Activated CD8-positive, alpha-beta memory T cell treated with anti-CD3 and anti-CD28 coated beads, Interleukin-2, amount 50 U/mL, for 4 hours (primary cell): ENCODE results near the gene SOCS7.

Experiments
- DNase-seq: peaks from one replicate; pipeline ENCODE4 v3.0.0-alpha.2; 2020

The SOCS7 gene

GRCh38 chr17:38369124-38369886 lies 17.7 kb downstream of the SOCS7 start:
- no peak for DNase-seq

DNA sequence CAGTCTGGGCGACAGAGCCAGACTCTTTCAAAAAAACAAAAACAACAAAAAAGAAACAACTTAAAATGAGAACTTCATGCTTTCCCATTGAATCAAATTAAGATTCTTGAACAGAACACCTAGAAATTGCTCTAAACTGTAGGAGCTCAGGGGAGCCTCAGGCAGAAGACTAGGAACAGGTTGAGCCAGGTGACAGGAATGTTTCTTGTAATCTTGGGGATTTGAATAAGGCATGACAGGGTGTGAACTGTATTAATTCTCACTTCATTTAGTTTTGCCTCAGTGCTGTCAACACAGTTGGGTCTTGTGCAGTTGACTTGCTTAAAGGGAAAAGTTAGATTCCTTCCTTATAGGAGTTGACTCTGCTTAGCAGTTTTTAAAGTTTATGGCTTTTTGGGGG lies 27.8 kb downstream of the SOCS7 start:
- DNase-seq = no peak

DNA sequence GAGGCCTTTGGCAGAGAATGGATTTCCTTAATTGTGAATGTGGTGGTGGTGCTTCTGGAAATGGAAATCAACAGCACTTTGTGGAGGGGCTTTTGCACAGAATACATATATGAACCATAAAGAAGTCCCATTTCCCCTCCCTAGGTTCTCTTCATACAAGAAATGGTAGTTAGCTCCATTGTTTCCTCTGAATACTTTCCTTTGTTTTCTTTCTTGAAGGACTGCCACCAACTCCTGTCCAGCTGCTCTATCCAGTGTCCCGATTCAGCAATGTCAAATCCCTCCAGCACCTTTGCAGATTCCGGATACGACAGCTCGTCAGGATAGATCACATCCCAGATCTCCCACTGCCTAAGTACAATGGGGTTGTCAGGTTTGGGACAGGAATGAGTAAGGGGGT lies 43.4 kb downstream of the SOCS7 start:
- DNase-seq = no peak

DNA sequence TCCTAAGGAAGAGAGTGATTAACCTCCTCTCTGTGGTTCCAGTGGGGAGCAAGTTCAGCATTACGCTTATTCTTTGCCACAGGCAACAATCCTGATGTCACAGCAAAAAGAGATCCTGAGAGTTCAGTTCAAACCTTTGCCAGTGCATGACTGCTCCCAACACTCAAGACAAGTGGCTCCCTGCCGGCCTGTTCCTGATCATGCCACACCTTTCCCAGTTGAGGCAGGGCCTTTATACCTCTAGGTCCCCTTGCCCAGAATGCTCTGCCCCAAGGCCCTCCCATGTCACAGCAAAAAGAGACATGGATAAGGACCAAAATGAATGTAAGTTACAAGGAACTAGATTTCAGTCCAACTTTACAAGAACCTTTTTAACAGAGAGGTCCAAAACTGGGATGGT lies 45.6 kb downstream of the SOCS7 start:
- DNase-seq = no peak

DNA sequence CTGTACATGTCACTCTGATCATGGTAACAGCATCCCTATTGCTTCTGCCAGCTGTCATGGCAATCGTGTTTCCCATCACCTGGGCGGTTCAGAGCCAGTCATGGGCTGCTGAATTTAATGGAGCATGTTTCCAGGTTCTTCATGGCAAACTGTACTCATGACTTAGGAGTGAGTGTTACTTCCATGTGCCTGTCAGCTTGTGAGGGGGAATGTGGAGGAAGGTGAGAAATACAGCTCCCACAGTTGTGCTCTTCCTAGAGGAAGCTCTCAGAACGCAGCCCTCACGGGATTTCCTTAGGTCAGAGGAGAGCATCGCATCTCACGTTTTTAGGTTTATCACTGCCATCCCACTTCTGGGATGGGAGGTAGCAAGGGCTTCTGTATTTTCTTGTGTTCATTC lies 48.6 kb downstream of the SOCS7 start:
- no peak for DNase-seq

DNA sequence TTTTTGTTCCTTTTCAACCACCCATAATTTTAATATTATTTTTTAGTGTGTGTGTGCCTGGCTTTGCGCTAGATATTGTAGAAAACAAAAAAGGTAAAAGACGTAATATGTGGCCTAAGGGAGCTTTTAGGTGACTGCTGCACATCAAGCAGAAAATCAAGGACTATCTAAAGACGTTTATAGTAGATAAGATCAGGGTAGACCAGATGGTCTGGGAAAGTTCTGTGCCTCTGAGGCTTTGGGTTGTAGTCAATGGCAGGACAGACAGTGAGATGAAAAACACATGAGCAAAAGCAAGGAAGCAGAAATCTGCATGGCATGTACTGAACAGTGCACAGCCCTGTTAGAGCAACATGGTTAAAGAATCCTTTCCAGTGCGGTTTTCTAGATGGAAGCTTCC lies 49.8 kb downstream of the SOCS7 start:
- no peak for DNase-seq

DNA sequence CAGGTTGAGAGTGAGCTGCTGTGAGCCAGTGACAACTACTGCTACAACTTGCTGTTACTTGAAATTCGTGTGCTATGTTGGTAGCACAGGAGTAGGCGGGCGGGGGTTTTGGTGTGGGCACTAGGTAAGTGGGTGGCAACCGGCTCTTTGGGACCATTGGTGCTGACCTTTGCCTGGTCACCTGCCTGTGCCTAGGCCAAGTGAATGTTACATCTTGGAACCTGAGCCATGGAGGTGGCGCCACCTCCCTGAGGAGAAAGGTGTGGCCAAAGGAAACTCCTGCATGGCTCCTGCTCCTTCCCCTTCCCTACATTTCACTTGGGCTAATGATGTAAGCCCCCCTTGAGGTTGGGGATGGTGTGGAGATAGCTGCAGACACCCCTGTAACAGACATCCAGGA lies 51.3 kb downstream of the SOCS7 start:
- no peak for DNase-seq

DNA sequence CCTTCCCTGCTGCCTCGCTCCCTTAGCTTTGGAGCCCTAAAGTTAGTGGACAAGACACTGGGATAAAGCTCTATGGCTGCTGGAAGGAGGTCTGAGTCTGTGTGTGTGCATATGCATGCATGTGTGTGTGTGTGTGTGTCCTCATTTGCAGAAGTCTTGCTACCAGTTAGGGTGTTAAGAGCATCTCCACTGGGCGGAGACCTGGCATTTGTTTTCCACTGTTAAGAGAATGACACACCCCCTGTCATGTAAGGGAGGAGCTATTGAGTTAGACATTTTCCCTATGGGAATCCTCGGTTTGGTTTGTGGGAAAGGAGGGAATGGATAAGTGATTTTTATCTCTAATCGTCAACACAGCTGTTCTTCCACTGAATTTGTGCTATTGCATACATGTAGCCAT lies 51.8 kb downstream of the SOCS7 start:
- no peak for DNase-seq

- no peak for DNase-seq
Observed at GRCh38 chr17:38404174-38404943, 52.7 kb downstream of the SOCS7 start.

DNA sequence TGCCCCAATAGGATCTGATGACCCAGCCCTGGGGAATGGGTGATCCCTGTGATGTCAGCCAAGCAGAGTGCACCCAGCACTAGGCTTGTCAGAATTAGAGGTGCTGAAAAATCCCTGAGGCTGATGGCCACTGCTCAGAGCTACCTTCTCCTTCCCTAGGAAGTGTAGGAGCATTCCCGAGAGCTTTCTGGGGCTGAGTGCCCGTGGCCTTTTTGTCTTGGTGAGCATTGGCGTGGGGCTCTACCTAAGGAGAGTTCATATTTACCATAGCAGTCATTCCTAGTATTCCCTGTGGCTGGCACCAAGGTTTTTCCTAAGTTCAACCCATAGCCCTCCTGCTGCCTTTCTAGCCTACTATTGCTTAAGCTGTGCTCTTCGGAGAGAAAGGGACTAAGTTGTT lies 54.0 kb downstream of the SOCS7 start:
- no peak for DNase-seq

DNA sequence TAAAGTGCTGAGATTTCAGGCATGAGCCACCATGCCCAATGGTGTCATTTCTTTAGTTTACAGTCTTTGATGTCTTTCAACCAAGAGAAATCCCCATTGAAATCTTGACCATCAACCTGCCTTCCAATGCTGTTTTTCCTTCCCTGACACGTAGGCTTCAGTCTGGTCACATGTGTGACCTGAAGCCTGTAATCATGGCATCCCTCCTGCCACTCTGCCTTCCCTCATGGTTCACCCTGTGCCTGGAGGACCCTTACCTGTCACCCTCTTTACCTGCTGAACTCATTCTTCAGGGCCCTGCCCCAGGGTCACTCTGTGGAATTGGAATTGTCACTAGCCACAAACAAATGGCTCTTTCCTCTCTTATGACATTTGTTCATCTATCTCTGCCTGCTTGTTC lies 58.6 kb downstream of the SOCS7 start:
- no peak for DNase-seq

DNA sequence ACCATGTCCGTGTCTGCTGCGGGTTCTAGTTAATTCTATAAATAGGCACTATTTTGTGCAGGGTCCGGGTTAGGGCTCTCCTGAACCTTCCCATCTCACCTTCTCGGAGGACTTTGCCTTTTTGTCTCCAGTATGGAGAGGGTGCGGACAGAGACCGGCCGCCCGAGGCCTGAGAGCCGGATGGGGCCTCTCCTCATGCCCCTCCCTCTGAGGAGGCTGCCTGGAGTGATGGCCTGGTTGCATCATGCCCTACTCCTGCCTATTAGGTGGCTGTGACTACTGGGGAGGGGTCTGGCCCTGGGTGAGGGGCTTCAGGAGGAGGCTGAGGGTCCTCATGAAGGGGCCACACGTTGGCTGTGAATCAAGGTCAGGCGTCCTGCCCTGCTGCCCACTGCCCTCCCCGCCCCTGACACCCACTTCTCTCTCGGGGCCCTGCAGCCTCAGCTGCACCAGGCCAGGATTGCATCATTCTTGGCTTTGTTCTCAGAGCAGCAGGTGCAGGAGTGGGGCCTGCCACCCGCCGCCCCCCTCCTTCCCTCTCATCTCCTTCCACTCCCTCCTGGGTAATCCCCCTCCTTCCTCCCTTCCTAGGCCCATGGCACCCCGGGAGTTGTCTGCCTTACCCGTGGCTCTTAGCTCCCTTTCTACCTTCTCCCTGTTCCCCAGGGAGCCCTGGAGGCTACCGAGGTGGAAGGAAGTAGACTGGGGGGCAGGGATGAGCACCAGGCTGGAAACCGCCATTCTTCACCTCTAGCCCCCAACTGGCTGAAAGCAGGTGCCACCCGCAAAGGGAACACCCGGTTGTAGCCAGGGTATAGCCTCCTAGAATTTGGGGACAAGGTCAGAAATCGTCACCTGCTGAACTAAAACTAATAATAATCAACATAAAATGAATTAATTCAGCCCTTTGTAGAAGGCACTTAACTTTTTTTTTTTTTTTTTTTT lies 63.9 kb downstream of the SOCS7 start:
- DNase-seq = no peak

DNA sequence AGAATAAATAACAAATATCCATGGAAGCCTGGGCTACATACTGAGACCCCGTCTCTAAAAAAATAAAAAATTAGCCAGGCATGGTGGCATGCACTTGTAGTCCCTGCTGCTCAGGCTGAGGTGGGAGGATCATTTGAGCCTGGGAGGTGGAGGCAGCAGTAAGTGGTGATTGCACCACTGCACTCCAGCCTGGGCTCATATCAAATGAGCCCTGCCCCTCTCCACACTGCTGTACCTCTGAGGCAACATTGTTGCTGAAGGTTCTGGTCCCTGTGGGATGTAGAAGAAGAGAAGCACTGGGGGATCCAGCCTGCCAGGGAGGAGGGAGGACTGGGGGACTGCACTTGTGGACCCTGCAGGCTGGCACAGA lies 65.2 kb downstream of the SOCS7 start:
- DNase-seq = no peak

DNA sequence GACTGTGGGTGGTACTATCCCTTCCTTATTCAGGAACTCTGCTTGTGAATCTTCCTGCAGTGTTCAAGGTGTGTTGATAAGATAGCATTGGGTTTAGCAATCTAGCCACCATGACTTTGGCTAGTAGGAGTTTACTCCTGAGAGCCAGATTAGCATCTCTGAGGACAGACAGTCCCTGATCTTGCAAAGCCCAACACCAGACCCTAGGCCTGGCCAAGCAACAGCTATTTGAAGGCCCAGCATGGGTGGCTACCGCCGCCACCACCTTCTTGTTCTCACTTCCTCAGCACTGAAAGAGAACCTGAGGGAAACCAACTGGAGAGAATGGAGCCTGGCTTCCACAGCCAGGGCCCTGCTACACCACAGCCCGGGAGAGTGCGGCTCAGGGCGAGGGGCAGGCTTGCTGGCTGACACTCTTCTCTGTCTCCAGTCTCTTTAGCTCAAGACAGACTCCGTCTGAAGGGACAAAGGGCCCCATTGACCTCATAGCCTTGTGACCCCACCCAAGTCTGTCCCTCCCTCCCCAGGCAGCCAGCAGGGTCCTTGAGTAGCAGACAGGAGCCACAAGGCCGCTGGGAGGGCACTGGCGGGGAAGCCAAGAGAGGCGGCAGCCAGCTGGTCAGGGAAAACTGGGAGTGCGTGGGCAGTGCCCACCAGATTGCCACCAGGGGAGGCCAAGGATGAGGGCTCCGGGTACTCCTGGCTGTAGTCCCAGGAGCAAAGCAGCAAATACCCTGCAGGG lies 65.7 kb downstream of the SOCS7 start:
- no peak for DNase-seq

GRCh38 chr17:38418062-38418692 lies 66.5 kb downstream of the SOCS7 start:
- DNase-seq = no peak

DNA sequence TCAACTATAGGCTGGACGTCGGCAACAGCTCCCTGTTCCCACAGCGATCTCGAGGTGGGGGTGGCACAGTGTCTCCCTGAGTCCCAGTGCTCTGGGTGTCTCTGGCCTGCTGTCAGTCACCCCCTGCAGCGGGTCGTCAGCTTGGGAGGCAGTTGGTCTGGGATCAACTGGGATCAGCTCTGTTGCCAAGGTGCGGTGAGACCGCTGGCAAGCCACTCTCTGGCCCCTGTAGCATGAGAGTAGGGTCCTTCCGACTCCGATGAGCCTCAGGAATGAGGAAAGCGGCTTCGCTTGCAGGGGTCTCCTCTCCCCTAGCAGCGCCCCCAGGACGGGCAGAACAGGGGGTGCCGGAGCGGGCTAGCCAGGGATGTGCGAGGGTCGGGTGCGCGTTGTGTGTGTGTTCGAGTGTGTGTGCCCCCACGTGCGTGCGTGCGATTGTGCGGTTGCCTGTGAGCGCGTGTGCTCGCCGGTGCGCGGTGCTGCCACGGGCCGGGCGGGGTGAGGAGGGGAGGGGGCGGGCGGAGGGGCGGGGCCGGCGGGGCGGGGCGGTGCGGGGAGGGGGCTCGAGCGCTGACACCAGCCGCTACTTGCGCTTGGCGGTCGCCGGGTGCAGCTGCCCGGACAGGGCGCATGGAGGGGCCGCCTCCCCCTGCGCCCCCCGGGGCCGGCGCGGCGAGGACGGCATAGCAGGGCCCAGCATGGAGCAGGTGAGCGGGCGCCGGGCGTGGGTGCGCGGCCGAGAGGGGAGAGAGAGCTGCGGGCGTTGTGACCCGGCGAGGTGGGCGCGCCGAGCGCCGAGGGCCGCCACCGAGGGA lies 67.3 kb downstream of the SOCS7 start:
- no peak for DNase-seq

DNA sequence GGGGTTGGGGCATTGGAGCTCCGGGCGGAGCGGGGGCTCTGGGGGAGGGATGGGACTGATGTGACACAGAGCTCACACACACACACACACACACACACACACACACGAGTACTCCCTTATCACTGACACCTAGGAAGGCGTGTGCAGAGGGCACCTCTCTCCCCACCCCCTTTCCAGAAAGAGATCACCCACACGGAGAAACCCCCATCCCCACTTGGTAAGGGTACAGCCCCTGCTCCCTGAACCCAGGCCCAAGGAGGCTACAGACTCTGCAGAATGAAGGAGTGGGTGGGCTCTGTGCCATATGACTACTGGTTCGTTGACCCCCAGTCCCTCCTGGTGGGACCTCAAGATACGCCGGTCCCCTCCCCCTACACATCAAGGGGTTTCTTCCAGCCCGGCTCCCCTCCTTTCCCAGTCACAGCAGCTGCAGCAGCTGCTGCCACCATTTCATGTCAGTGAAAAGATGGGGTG lies 67.9 kb downstream of the SOCS7 start:
- no peak for DNase-seq

DNA sequence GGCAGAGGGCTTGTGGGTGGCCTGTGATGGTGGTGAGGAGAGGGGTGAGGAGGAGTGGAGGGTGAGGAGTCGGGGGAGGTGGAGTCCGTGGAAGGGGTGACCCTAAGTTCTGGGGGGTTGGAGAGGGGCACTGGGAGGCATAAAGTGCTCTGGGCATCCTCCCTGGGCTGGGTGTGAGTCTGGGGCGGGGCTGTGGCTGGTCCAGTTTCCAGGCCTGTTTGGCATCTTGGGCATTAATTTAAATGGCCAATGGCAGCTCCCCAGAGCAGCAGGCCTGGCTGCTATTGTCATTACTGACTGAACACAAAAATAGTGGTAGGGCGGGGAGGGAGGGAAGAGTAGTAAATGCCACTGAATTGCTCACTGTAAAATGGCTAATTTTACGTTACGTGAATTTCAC lies 68.9 kb downstream of the SOCS7 start:
- no peak for DNase-seq

DNA sequence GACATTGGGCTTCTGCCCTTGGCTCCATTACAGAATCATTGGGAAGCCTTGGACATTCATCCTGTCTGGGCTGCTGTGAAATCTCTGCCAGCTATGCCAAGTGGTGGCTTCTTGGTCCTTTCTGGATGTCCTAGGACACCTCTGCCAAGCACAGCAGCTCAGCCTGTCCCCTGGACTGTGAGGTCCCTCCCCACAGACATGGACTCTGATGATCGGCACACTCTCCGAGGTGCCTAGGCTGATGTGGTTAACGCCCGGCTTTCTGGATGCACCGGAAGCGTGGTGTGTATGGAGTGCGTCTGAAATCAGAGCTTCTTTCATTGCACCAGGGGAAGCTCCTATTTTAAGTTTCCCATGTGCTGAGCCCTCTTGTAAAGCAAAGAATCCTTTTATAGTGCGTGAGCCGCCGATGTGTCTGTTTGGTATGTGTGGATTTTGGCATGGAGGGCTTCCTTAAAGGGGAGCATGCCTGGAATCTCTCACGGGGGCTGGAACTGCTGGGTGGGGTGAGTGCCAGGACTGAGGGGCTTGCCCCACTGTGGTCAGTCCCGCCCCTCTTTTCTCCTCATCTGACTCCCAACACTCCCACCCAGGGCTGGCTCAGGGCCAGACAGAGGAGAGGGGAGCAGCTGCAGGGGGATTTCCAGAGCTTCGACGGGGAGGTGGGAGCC lies 69.7 kb downstream of the SOCS7 start:
- no peak for DNase-seq
